WERI-Rb-1 (cell line): ENCODE measurements around the gene KCNJ3.

Experiments used
- DNase-seq: peaks from one replicate; pipeline ENCODE4 v3.0.0-alpha.2; 2020
- H3K27ac ChIP-seq: fragments of 250-450 bp; sonication (Bioruptor Pico); 2 replicates; pipeline ENCODE4 v1.5.1; 2020; ENCODE audit warnings: mild to moderate bottlenecking, moderate library complexity
- H3K27me3 ChIP-seq: fragments of 250-450 bp; sonication (Bioruptor Pico); 2 replicates; pipeline ENCODE4 v1.5.1; 2021; ENCODE audit warnings: mild to moderate bottlenecking, low read depth, moderate library complexity; ENCODE audit not compliant: insufficient read depth, severe bottlenecking
- H3K36me3 ChIP-seq: fragments of 250-450 bp; sonication (Bioruptor Pico); 2 replicates; pipeline ENCODE4 v1.5.1; 2020; ENCODE audit warnings: mild to moderate bottlenecking, moderate library complexity
- H3K4me3 ChIP-seq: 2 replicates; pipeline ENCODE4 v1.5.1; 2011; ENCODE audit warnings: low read depth, mild to moderate bottlenecking, control low read depth, low read length
- H3K9me3 ChIP-seq: fragments of 250-450 bp; sonication (Bioruptor Pico); 2 replicates; pipeline ENCODE4 v1.5.1; 2021; ENCODE audit warnings: mild to moderate bottlenecking, moderate library complexity; ENCODE audit not compliant: severe bottlenecking
- CTCF ChIP-seq: IDR thresholded peaks from 2 replicates; pipeline ENCODE4 v1.5.1; 2011; ENCODE audit warnings: low read depth, mild to moderate bottlenecking, control low read depth, inconsistent platforms, low read length

Gene KCNJ3

GRCh38 chr2:154707994-154708575 is 9.6 kb downstream of the KCNJ3 start:
- H3K9me3 ChIP-seq = no peaks in the 10 kb centered on the region
- no peak overlapping the region for H3K4me3 ChIP-seq
- no peaks in the 10 kb centered on the region for H3K36me3 ChIP-seq
- TF ChIP-seq CTCF = no peak
- H3K27ac ChIP-seq = no peak overlapping the region
- no peak for DNase-seq
- H3K27me3 ChIP-seq = no peaks in the 10 kb centered on the region

- Histone ChIP-seq H3K4me3 (no peak overlapping the region), H3K36me3 (no peaks in the 10 kb centered on the region), H3K27ac (no peak overlapping the region), H3K27me3 (no peaks in the 10 kb centered on the region), H3K9me3 (no peaks in the 10 kb centered on the region)
- TF ChIP-seq CTCF = no peak
- no peak for DNase-seq
Observed at GRCh38 chr2:154709215-154709614, 10.7 kb downstream of the KCNJ3 start.

GRCh38 chr2:154710078-154710477 is 11.6 kb downstream of the KCNJ3 start:
- no peak for DNase-seq
- H3K27ac ChIP-seq = no peak overlapping the region
- no peaks in the 10 kb centered on the region for H3K27me3 ChIP-seq
- TF ChIP-seq CTCF = no peak
- H3K4me3 ChIP-seq = no peak overlapping the region
- H3K36me3 ChIP-seq = no peaks in the 10 kb centered on the region
- H3K9me3 ChIP-seq = no peaks in the 10 kb centered on the region

- no peaks in the 10 kb centered on the region for H3K36me3 ChIP-seq
- no peaks in the 10 kb centered on the region for H3K27me3 ChIP-seq
- H3K27ac ChIP-seq = no peak overlapping the region
- no peaks in the 10 kb centered on the region for H3K9me3 ChIP-seq
- no peak for DNase-seq
- TF ChIP-seq CTCF = no peak
- H3K4me3 ChIP-seq = no peak overlapping the region
Observed at GRCh38 chr2:154710685-154711084, 12.2 kb downstream of the KCNJ3 start.

GRCh38 chr2:154713675-154714074 is 15.2 kb downstream of the KCNJ3 start:
- no peak for TF ChIP-seq CTCF
- Histone ChIP-seq H3K36me3 (no peaks in the 10 kb centered on the region), H3K9me3 (no peaks in the 10 kb centered on the region), H3K27me3 (no peaks in the 10 kb centered on the region), H3K4me3 (no peak overlapping the region), H3K27ac (no peak overlapping the region)
- DNase-seq = no peak

GRCh38 chr2:154720651-154721050 is 22.2 kb downstream of the KCNJ3 start:
- H3K4me3 ChIP-seq = no peak overlapping the region
- no peak for DNase-seq
- TF ChIP-seq CTCF = no peak

More at GRCh38 chr2:154720651-154721050, 22.2 kb downstream of the KCNJ3 start:
- no peaks in the 10 kb centered on the region for H3K27me3 ChIP-seq
- no peaks in the 10 kb centered on the region for H3K36me3 ChIP-seq
- no peak overlapping the region for H3K27ac ChIP-seq
- no peaks in the 10 kb centered on the region for H3K9me3 ChIP-seq
